ENCODE results near the gene RNASE11. TPM values are rescaled to one million over a fixed set of nuclear protein-coding genes. Genes with fewer than 3 reads are reported as not detected.
A peak's percentile ranks its signal among the peaks of the same experiment; 100 is the strongest.

The RNASE11 gene
- total and polyA plus RNA-seq, 2 donors (not counting 1 experiment from before 2014, with no cell fraction given) = not detected

GRCh38 chr14:20615996-20616395 is 28.2 kb upstream of the RNASE11 start:
- H3K27me3 Mint-ChIP-seq = peaks cover 11% of the 10 kb centered on the region
- no peak overlapping the region for H3K9ac ChIP-seq (ENCODE audit: low read length)
- intact Hi-C loops (cut with micrococcal nuclease) = loop anchor here (10.0 kb wide), 1 partner anchor 489 kb away; the partner anchor contains the start of gene TMEM253
- H3K27me3 ChIP-seq (replicated peaks in 1 of 4; ENCODE audit: control extremely low read depth in 1 of 4, control insufficient read depth in 3 of 4, insufficient read depth in 4 of 4, low read length in 3 of 4) = peaks cover 0 to 6% (median 2%) of the 10 kb centered on the region in 4 experiments
- no peak overlapping the region for H3K27ac ChIP-seq (ENCODE audit: low read length in 2 of 2)
- no peaks in the 10 kb centered on the region for H4K20me1 ChIP-seq (ENCODE audit: control insufficient read depth, insufficient read depth, low read length, poor library complexity, severe bottlenecking)
- no peak for TF ChIP-seq CTCF (IDR thresholded peaks at IDR 0.05)
- no peak for TF ChIP-seq EZH2 (IDR thresholded peaks at IDR 0.05; ENCODE audit: borderline replicate concordance, insufficient read depth, low read depth, low read length, poor library complexity, severe bottlenecking)
- H2AFZ ChIP-seq (ENCODE audit: insufficient read depth, low read depth, low read length, poor library complexity, severe bottlenecking) = no peak overlapping the region
- POLR2A ChIA-PET = no interaction called here
- CTCF ChIA-PET = interaction anchor here (0.9 kb wide), 1 partner anchor 9 kb away, joined by 3 read pairs; no protein-coding TSS in a partner anchor
- no peak overlapping the region for H3K4me3 Mint-ChIP-seq
- H3K9me3 Mint-ChIP-seq (ENCODE audit: insufficient read depth) = no peaks in the 10 kb centered on the region
- no peak overlapping the region for H3K4me3 ChIP-seq (ENCODE audit: control extremely low read depth in 1 of 5, extremely low read depth in 1 of 5, insufficient read depth in 1 of 5, low read depth in 2 of 5, low read length in 4 of 5)
- H3K79me2 ChIP-seq (ENCODE audit: control insufficient read depth, insufficient read depth, low read length) = no peaks in the 10 kb centered on the region
- peaks cover 35 to 36% of the 10 kb centered on the region in 2 donors for H3K4me1 ChIP-seq (ENCODE audit: control insufficient read depth in 2 of 2, insufficient read depth in 2 of 2, low read length in 2 of 2)
- no peak overlapping the region for H3K27ac Mint-ChIP-seq
- peaks cover 9% of the 10 kb centered on the region for H3K4me1 Mint-ChIP-seq
- no peak overlapping the region for H3K4me2 ChIP-seq (replicated peaks; ENCODE audit: low read depth, low read length, poor library complexity, severe bottlenecking)
- DNase-seq = no peak
- no peaks in the 10 kb centered on the region for H3K36me3 ChIP-seq (replicated peaks in 1 of 2; ENCODE audit: control extremely low read depth in 1 of 2, control insufficient read depth in 1 of 2, extremely low read depth in 1 of 2, insufficient read depth in 2 of 2, low read length in 1 of 2)
- WGBS (ENCODE audit: insufficient coverage) = 93% methylated on average over 5 of the region's 5 CpGs
- no peaks in the 10 kb centered on the region for H3K9me3 ChIP-seq (ENCODE audit: control extremely low read depth in 1 of 3, control insufficient read depth in 2 of 3, insufficient read depth in 1 of 3, low read length in 2 of 3)
- no peak for ATAC-seq (ENCODE audit: low read depth)

- intact Hi-C loops (cut with micrococcal nuclease) = loop anchor here (5.0 to 10.0 kb wide), 3 partner anchors 168 to 491 kb away; partner anchors contain the start of genes RNASE6 and TMEM253
- Histone ChIP-seq H3K36me3 (replicated peaks in 1 of 2; ENCODE audit: control extremely low read depth in 1 of 2, control insufficient read depth in 1 of 2, extremely low read depth in 1 of 2, insufficient read depth in 2 of 2, low read length in 1 of 2) (no peaks in the 10 kb centered on the region), H2AFZ (ENCODE audit: insufficient read depth, low read depth, low read length, poor library complexity, severe bottlenecking) (peak overlapping the region; percentile 48), H3K4me3 (ENCODE audit: control extremely low read depth in 1 of 5, extremely low read depth in 1 of 5, insufficient read depth in 1 of 5, low read depth in 2 of 5, low read length in 4 of 5) (peak overlapping the region; percentile 49 to 80 (median 70)), H3K27ac (ENCODE audit: low read length in 2 of 2) (peak overlapping the region; percentile 58 to 67), H3K4me2 (replicated peaks; ENCODE audit: low read depth, low read length, poor library complexity, severe bottlenecking) (peak overlapping the region; percentile 77), H3K9ac (ENCODE audit: low read length) (peak overlapping the region; percentile 78), H4K20me1 (ENCODE audit: control insufficient read depth, insufficient read depth, low read length, poor library complexity, severe bottlenecking) (no peaks in the 10 kb centered on the region), H3K79me2 (ENCODE audit: control insufficient read depth, insufficient read depth, low read length) (no peaks in the 10 kb centered on the region), H3K4me1 (ENCODE audit: control insufficient read depth in 2 of 2, insufficient read depth in 2 of 2, low read length in 2 of 2) (peaks cover 42 to 48% of the 10 kb centered on the region in 2 donors), H3K27me3 (replicated peaks in 1 of 4; ENCODE audit: control extremely low read depth in 1 of 4, control insufficient read depth in 3 of 4, insufficient read depth in 4 of 4, low read length in 3 of 4) (peaks cover 0 to 6% (median 0%) of the 10 kb centered on the region in 4 experiments), H3K9me3 (ENCODE audit: control extremely low read depth in 1 of 3, control insufficient read depth in 2 of 3, insufficient read depth in 1 of 3, low read length in 2 of 3) (no peaks in the 10 kb centered on the region)
- ATAC-seq (ENCODE audit: low read depth) = no peak
- CTCF ChIA-PET = interaction anchor here (0.6 to 3.2 kb wide), 16 partner anchors 8 to 357 kb away, joined by 3 to 28 read pairs (median 5); partner anchors contain the start of genes PARP2, PNP and RNASE4
- POLR2A ChIA-PET = interaction anchor here (1.9 to 2.3 kb wide), 4 partner anchors 17 to 271 kb away, joined by 4 to 30 read pairs (median 8); partner anchors contain the start of genes PARP2, RNASE4 and TEP1
- Mint-ChIP-seq H3K27me3 (peaks cover 5% of the 10 kb centered on the region), H3K9me3 (ENCODE audit: insufficient read depth) (no peaks in the 10 kb centered on the region), H3K27ac (no peak overlapping the region), H3K4me3 (peak overlapping the region; percentile 19), H3K4me1 (peaks cover 9% of the 10 kb centered on the region)
- DNase-seq = no peak
- 0% methylated on average over 2 of the region's 17 CpGs for WGBS (ENCODE audit: insufficient coverage)
- TF ChIP-seq CTCF (IDR thresholded peaks at IDR 0.05) (no peak), EZH2 (IDR thresholded peaks at IDR 0.05; ENCODE audit: borderline replicate concordance, insufficient read depth, low read depth, low read length, poor library complexity, severe bottlenecking) (no peak)
Observed at GRCh38 chr14:20614038-20614840, 26.4 kb upstream of the RNASE11 start.
